GM12874 (cell line): ENCODE measurements around the gene IER5L.

Experiments used
- CTCF ChIP-seq: IDR thresholded peaks from 2 replicates; pipeline ENCODE4 v1.5.1; 2011; ENCODE audit warnings: low read depth, mild to moderate bottlenecking, control low read depth, low read length, moderate library complexity; ENCODE audit not compliant: insufficient read depth

The IER5L gene

GRCh38 chr9:129172816-129173215 is 5.2 kb downstream of the IER5L start:
- no peak for TF ChIP-seq CTCF

- TF ChIP-seq CTCF, result no peak
Measured at GRCh38 chr9:129171993-129172751, 5.9 kb downstream of the IER5L start.

GRCh38 chr9:129170229-129170628 is 7.8 kb downstream of the IER5L start:
- TF ChIP-seq CTCF, result no peak

GRCh38 chr9:129166623-129167557 is 11.2 kb downstream of the IER5L start:
- no peak for TF ChIP-seq CTCF

GRCh38 chr9:129165198-129165597 is 12.9 kb downstream of the IER5L start:
- TF ChIP-seq CTCF, result no peak

- TF ChIP-seq CTCF, result no peak
Measured at GRCh38 chr9:129164246-129164930, 13.7 kb downstream of the IER5L start.

- no peak for TF ChIP-seq CTCF
Measured at GRCh38 chr9:129163753-129164152, 14.3 kb downstream of the IER5L start.
